NCI-H128 (cell line): Measurements from ENCODE around the gene EPRS1.
"Not testable (repeated sequence)": the region's sequence is repeated elsewhere in the genome, so short reads cannot be mapped to it uniquely, and the experiment has no call there.

ENCODE experiments used
- DNase-seq: peaks from one replicate; lab custom pipeline; 2025; ENCODE audit not compliant: unreplicated experiment; lab: John Stamatoyannopoulos, UW

EPRS1 gene

DNA sequence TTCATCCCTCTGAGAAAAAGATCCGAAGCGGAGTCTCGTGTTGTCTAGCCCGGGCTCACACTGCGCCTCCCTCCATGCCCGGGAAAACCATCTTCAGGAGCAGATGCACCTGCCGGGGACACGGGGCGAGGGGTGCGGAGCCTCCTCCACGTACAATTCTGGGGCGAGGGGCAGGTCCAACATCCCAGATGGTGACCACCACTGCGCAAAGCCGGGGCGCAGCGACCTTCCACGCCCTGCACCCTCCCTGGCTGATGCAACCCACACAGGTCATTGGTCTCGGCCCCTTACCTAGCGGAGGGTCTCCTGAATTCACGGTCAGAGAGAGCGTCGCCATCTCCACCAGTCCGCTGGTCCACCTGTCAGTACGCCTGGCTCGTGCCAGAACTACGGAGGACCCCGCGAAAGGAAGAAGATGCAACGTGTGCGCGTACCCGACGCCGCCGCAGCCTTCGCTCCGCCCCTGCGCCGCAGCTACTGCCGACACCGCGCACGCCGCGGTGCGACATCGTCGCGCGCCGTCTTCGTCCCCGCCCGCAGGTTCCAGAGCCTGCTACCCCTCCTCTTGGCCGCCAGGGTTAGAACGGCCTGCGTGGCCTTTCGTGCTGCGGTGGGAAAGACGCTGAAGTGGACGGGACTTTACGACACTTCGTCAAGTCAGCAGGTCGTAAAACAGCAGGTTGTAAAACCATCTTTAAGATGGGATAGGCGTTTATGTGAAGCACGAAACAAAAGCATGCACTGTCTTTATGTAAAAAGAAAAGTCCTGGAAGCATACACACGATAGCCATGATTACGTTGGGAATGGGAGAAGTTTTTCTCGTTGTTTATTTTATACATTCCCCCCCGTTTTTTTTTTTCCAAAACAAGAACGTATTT, at the start of gene EPRS1:
Gene EPRS1 (minus strand): TSS at position 454 of the 879 bp plus-strand sequence. CDS start 117 bp downstream, at position 337.
- DNase-seq: peak; percentile 93

DNA sequence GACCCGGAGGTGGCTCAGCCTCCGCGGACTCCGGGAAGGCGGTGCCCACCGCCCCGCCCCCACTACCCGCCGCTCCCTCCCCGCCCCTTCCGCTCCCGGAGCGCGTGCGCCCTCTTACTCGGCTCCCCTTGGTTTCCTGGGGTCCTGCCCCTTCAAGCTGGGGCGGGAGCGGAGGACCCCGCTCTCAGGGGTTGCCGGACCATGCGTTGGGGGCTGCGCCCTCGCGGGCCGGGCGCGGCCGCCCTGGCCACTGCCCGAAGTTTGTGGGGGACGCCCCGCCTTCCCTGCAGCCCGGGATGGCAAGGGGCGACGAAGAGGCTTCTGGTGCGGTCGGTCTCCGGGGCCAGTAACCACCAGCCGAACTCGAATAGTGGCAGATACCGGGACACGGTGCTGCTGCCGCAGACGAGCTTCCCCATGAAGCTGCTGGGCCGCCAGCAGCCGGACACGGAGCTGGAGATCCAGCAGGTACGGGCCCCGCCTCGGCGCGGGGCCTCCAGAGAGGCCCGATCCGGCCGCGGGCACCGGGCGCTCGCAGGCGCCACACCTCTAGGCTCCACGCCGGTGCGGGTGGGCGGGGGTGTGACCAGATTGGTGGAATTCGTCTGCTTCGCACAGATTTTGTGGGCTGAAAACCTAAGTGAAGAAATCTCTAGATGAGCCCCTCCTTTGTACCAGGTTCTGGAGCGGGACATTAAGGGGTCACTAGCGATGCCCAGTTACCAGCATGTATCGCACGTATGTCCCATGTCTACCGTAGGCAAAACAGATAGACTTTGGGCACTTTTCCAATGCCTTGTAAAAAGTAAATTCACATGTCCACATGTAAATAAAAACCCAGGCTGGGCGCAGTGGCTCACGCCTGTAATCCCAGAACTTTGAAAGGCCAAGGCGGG, 48.0 kb upstream of the EPRS1 start, which contains the start of gene IARS2:
Gene IARS2 (plus strand): TSS at position 117 of the 896 bp plus-strand sequence. CDS start 85 bp downstream, at position 202.
- DNase-seq: peak; percentile 65

DNA sequence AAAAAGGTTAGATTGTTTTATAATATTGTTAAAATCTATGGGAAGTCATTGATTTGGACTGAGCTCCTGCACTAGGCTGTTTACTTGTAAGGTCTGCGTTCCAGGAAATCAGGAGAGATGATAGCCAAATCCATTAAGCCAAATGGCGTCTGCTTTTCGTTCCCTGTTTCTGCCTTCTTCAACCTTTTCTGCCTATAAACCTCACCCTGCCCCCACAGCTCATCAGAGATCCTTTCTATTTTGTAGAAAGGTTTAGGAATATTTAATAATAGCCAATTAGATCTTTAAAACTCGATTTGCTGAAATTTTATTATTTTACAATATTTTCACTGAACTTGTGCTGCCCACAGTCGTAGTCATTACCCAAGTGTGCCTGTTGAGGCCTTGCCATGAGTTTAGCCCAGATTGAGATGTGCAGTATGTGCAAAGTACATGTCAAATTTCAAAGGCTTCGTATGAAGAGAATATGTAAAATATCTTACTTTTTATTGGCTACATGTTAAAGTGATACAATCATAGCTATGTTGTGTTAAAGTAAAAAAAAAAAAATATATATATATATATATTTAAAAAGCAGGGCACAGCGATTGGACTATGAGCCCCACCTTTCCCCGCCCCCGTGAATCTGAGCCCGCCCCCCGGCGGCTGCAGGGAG, 47.2 kb upstream of the EPRS1 start:
- no peak for DNase-seq

DNA sequence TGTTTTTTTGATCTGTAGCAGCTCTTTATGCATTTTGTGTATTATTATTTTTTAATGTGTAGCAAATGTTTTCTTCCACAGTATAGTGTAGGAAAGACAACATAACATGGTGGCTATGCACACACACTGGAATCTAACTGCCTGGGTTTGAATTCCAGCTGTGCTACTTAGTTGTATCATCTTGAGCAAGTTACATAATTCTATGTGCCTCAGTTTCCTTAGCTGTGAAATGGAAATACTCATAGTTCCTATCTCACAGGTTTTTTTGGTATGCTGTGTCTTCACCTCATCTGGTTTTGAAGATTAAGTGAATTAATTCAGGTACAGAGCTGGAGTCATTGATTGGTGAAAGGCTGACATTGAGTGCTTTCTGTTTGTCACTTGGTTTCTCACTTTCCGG, 46.4 kb upstream of the EPRS1 start:
- no peak for DNase-seq

DNA sequence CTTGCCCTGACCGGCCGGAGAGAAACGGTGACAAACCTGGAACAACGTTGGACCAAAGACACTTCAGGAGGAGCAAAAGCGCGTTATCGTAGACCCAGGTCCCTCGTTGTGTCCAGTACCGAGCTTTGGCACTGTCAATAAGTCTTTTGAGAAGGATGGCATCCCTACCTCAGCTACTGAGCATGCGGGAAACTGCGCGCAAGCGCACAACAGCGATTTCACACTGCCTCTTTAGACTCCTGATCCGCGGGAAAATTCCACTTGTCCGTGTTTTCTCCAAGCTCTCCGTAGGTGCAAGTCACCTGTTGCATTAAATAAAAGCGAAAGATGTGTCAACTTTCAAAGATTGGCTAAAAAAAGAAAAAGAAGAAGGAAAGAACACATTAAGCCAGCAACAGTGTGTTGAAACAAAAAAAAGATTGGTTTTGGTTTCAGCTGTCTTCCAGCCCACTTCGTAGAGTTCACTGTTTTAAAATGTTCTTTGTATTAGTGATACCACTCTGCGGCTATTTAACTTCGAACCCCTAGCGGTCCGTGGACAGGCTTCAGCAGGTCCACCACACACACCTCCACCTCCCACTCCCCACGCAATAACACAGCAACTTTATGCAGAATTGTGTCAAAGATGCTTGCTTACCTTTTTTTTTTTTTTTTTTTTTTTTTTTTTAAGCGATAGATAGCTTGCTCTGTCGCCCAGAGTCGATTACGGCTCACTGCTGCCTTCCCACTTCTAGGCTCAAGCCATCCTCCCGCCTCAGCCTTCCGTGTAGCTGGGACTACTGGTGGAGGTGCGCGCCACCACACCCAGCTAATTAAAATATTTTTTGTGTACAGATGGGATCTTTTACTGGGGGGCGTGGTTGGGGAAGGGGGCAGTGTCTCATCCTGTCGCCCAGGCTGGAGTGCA, 43.6 kb upstream of the EPRS1 start, which contains the start of gene BPNT1:
Gene BPNT1 (minus strand): TSS at position 139 of the 907 bp plus-strand sequence. CDS start 9,942 bp downstream, outside the sequence.
- DNase-seq: peak; percentile 99

DNA sequence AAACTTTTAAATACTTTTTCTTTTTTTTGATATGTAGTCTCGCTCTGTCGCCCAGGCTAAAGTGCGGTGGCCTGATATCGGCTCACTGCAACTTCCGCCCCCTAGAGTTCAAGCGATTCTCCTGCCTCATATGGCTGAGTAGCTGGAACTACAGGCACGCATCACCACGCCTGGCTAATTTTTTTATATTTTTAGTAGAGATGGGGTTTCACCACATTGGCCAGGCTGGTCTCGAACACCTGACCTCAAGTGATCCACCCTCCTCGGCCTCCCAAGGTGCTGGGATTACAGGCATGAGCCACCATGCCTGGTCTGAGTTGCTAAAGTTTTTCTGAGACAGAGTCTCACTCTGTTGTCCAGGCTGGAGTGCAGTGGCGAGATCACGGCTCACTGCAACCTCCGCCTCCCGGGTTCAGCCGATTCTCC, 40.0 kb upstream of the EPRS1 start:
- DNase-seq: not testable (repeated sequence)

DNA sequence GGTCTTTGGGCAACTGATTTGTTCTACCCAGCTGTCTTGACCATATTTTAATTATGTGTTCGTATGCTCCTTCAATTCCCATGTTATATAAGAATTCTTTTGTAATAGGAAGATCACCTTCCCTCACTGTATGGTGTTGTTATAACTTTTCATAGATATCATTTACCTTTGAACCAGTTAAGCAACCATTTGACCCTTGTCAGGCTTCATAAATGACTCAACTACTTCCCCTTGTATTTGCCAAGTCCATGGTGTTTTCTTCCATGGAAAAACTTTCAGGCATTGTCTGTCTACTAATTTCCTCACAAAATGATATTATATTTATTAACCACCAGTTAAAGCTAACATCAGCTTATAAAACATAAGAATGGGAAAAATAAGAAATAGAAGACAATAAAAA, 38.2 kb upstream of the EPRS1 start:
- DNase-seq: no peak

DNA sequence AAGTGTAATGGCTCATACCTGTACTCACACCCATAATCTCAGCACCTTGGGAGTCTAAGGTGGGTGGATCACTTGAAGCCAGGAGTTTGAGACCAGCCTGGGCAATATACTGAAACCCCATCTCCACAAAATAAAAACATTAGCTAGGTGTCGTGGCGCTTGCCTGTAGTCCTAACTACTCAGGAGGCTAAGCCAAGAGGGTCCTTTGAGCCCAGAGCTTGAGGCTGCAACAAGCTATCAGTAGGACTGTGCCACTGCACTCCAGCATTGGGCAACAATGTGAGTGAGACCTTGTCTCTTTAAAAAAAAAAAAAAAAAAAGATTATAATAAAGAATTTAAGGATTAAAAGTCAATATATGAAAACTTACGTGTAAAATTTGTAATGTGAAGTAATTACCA, 31.6 kb upstream of the EPRS1 start:
- DNase-seq: no peak

DNA sequence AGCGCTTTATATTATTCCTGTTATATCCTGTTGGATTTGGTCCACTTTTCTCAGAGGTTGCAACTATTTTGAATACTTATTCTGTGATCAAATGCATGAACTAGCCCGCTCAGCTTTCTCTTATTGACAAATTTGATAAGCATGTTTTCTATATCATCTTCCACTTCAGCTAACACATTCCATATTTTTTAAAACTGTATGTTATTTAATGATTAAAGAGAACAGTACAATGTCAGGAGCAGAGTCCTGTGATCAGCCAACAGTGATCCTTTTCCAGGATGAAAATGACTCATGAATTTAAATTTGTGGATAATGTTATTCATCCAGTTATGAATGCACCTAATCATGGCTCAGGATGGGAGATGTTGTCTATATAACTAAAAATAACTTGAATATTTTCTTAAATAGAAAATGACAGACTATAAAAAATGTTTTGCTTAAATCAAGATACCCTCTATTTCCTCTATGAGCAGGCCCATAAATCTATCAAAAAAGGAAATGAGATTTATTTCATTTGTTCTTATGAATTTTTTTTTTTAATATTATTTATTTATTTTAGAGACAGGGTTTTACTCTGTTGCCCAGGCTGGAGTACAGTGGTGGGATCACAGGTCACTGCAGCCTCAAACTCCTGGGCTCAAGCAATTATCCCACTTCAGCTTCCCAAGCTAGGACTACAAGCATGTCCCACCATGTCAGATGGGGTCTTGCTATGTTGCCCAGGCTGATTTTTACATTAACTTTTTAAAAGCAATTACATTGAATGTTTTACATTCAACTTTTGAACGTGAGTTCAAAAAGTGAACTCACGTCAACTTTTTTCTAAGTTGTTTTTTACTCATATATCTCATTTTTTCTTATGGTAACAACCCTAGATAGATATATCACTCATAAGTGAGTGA, 30.8 kb upstream of the EPRS1 start:
- DNase-seq: no peak

DNA sequence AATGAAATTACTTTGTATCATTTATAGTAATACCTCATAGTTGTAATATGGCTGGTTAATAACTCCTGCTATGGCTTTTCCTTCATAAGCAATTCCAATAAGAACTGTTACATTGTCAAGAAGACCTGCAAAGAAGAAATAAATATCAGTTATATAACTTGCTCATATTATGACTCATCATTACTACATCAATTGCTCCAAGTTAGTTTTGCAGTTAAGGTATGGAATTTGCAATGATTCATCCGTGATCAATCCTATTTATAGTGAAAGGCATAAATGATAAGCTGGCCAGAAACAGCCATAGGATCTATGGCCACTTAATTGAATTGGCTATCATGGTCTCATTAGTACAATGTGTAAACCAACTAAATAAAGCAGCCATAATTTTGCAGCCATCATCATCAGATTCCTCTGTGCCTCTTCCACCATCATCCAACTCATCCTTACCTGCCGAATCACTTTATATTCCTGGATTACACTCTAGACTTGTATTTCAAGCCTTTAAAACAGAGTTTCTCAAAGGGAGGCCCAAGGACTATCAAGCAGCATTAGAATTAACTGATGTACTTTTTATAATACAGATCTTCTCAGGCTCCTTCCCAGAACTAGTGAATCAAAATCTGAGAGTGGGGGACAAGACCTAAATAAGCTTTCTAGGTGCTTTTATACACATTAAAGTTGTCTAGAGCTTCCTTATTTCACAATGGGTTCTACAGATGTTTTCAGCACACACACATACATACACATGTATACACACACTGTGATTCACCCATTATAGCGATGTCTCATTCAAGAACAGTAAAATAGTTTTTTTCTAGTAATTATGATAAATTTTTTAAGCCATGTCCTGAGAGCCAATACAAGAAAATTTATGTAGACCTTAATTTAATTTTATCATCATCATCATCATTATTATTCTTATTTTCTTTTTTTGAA, 21.2 kb upstream of the EPRS1 start:
- DNase-seq: no peak

DNA sequence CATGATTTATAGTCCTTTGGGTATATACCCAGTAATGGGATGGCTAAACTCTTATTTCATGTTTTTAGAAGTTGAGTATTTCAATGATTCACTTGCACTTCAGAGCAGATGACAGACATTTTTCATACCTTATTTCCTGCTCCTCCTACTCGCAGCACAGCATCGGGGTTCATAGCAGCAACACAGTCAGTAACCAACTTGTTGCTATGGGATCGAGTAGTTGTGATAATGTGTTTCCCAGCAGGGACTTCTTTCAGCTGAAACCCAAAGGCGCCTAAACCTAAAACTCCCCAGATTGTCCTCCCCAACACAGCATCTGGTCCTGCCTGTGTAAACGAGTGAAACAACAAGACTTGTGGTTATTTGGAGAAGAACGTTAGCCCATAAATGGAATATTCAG, 16.3 kb upstream of the EPRS1 start:
- no peak for DNase-seq

DNA sequence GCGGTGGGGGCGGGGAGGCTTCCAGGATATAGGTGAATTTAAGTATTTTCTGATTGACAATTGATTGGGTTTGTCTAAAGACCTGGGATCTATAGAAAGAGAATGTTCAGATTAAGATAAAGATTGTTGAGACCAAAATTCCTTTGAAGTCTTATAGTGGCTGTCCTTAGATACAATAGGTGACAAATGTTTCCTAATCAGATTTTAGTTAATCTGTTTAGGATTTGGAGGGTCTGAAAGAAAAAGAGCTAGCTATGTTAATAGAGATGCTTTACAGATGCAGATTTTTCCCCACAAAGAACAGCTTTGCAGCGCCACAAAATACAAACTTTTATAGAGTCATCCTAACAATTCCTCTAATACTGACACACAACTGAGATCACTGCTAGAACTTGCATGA, 14.6 kb upstream of the EPRS1 start:
- DNase-seq: no peak

DNA sequence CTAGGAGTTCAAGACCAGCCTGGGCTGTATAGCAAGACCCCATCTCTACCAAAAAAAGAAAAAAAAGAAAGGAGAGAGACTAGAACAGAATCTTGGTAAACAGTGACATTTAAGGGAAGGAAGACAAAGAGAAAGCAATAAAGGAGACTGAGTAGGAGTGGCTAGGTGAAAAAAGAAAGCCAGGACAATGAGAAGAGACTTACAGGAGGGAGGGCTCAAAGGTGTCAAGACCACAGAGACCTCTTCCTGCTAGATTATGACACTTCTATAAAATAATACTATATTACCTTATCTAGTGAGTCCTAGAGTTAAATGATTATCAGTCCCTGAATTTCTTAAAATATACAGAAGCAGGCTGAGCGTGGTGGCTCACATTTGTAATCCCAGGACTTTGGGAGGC, 10.1 kb upstream of the EPRS1 start:
- DNase-seq: no peak

DNA sequence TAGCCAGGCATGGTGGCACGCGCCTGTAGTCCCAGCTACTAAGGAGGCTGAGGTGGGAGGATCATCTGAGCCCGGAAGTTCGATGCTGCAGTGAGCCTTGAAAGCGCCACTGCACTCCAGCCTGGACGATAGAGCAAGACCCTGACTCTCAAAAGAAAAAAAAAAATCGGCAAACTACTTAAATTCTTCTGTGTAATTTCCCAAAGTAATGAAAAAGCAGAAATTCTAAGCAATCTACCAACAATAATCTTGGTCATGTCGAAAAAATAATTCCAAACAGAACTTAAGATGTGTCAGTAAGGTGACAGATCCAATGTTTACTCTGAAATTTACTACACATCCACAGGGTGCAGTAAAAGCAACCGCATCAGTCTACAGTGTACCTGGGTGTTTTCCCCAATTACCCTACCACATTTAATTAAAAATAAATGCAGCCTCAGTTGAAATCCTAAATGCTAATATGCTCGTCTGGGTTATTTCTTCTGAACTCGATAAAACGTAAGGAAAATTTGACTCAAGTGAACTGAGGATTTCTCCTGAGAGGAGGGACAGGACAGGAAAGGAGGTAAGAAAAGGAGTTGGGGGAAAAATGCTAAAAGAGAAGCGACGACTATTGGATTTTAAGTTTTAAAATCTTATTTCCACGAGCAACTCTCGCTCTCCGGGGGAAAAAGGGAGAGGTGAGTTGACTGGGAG, 801 bp downstream of the EPRS1 start:
- no peak for DNase-seq

DNA sequence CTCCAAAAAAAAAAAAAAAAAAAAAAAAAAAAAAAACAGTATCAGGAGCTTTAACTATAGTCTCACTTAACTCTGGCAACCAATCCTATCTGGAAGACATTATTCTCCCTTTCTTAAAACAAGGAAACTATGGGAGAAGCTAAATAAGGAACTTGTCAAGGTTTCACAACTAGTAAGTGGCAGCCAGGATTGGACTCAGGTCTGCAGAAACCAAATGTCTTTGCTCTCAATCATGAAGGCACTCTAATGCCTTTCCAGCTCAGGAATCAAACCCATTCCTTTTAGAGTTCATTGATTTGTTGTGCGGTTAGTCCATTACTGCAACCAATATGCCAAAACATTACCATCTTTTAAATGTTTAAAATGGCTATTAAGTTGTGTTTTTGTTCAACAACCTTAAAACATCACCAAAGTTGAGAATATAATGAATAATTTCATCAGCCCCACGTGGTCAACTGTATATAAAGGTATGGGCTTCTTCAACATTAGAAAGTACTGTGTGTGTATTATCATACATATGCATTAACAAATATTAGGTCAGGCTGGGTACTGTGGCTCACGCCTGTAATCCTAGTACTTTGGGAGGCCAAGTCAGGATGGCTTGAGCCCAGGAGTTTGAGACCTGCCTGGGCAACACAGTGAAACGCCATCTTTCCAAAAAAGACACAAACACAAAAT, 1.5 kb downstream of the EPRS1 start:
- no peak for DNase-seq

DNA sequence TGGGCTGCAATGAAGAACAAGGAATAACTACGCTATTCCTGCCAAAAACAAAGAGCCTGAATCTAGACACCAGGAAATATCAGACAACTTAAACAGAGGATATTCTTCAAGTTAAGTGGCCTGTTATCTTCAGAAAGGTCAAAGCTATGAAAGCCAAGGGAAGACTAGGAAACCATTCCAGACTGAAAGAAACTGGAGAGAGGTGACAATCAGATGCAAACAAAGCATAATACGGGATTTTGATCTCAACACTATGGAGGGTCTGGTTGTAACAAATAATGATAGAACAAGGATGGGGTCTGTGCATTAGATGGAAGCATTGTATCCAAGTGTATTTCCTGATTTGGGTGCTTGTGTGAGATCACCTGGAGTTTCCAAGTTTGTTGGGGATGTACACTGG, 2.7 kb downstream of the EPRS1 start:
- DNase-seq: no peak
